ENCODE measurements around the gene PHF21B.

Gene PHF21B

DNA sequence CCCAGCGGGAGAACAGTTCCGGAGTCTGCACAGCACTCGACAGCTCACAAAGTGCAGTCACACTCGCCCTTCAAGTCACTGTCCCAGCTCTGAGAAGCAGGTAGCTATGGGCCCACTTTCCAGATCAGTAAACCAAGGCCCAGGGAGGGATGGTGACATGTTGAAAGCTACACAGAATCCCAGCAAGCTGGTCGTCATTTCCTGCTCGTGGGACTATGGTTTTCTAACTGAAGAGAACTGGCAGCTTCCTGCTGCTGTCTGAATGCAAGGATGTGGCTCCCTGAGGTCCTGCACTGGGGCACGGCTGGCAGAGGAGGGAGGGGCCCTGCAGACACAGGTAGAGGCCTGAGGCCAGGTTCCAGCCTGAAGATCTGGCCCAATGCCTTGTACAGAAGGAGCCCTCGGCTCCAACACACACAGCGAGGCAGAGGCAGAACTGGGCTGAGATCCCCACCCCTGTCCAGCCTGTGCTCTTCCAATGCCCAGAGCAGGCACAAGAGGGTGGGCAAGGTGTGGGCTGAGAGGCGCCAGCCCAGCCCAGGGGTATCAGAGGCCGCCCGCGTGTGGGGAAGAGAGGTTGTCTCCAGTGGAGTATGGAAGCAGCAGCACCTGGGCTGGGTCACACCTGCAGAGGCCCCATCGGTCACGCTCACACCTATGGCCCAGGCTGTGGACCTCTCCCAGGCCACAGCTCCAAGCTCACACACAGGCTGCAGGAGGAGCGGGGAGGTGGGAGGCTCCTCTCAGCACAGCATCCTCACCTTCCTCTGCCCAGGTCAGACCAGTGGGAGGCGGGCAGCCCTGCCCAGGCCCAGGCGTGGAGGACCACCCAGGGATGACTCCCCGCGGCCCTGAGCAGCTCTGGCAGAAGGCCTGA lies 119.2 kb downstream of the PHF21B start:
- Histone ChIP-seq H3K9me3 (ENCODE audit: control insufficient read depth, low read length) (no peaks in the 10 kb centered on the region), H2BK5ac (ENCODE audit: low read depth, low read length, poor library complexity, severe bottlenecking) (no peak overlapping the region), H2BK12ac (ENCODE audit: low read length in 2 of 2) (no peak overlapping the region), H3K79me1 (replicated peaks; ENCODE audit: low read length, poor library complexity, severe bottlenecking) (no peaks in the 10 kb centered on the region), H3K4me2 (ENCODE audit: low read length, poor library complexity, severe bottlenecking) (no peak overlapping the region), H3K14ac (ENCODE audit: low read length in 2 of 2) (no peak overlapping the region), H4K8ac (ENCODE audit: low read length) (no peak overlapping the region), H3K23ac (ENCODE audit: low read length in 2 of 2) (no peak overlapping the region), H3K4me3 (ENCODE audit: insufficient read depth in 1 of 2, low read depth in 1 of 2, low read length in 2 of 2) (no peak overlapping the region), H3K9ac (ENCODE audit: low read length) (no peak overlapping the region), H3K4me1 (ENCODE audit: control insufficient read depth, insufficient read depth, low read depth, low read length) (no peaks in the 10 kb centered on the region), H4K91ac (ENCODE audit: low read length) (no peak overlapping the region), H3K4ac (ENCODE audit: low read depth in 1 of 2, low read length in 2 of 2) (no peak overlapping the region), H3K27me3 (ENCODE audit: control insufficient read depth in 1 of 2, insufficient read depth in 1 of 2, low read length in 2 of 2) (peaks cover 16 to 20% of the 10 kb centered on the region in 2 experiments), H3K27ac (ENCODE audit: low read length, poor library complexity, severe bottlenecking) (no peak overlapping the region), H2BK120ac (ENCODE audit: low read depth, low read length) (no peak overlapping the region), H3K36me3 (ENCODE audit: control insufficient read depth in 1 of 2, insufficient read depth in 2 of 2, low read depth in 1 of 2, low read length in 2 of 2) (no peaks in the 10 kb centered on the region), H3K18ac (ENCODE audit: low read depth in 1 of 2, low read length in 2 of 2) (no peak overlapping the region), H2AFZ (ENCODE audit: low read depth, low read length) (no peak overlapping the region), H2AK5ac (ENCODE audit: low read length, severe bottlenecking) (no peak overlapping the region), H2BK15ac (ENCODE audit: low read depth, poor library complexity, severe bottlenecking) (no peak overlapping the region)
- DNase-seq: no peak
- WGBS: 86% methylated on average over 20 of the region's 20 CpGs

DNA sequence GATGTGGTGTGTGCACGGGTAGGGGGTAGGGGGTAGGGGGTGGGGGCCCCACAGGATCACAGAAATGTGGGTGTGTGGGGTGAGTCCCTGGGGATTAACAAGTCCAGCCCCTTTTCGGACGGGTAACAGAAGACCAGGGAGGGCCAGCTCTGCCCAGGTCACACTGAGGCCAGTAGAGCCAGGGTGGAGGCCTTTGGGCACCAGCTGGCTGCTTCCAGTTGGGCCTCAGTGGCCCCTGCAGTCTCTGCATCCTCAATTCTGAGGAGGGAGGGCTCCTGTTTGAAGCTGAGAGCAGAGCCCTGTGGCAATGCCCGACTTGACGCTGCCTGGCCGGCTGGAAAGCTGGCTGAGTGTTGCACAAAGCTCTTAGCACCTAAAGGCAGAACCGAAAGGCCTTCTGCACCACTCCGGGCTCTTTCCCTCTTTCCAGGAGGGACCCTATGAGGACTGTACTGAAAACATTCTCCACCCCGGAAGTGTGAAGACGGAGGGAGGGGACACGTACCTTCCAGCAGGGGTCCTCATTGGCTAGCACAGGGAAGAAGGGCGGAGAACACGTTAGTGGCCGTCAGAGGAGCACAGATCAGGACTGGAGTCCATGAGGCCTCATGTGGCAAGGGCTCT lies 120.4 kb downstream of the PHF21B start:
- no peak overlapping the region for H2AK5ac ChIP-seq (ENCODE audit: low read length, severe bottlenecking)
- no peaks in the 10 kb centered on the region for H3K79me1 ChIP-seq (replicated peaks; ENCODE audit: low read length, poor library complexity, severe bottlenecking)
- H2BK120ac ChIP-seq (ENCODE audit: low read depth, low read length): no peak overlapping the region
- H3K27ac ChIP-seq (ENCODE audit: low read length, poor library complexity, severe bottlenecking): no peak overlapping the region
- H3K9me3 ChIP-seq (ENCODE audit: control insufficient read depth, low read length): no peaks in the 10 kb centered on the region
- H2BK5ac ChIP-seq (ENCODE audit: low read depth, low read length, poor library complexity, severe bottlenecking): no peak overlapping the region
- H3K23ac ChIP-seq (ENCODE audit: low read length in 2 of 2): no peak overlapping the region
- no peak overlapping the region for H4K91ac ChIP-seq (ENCODE audit: low read length)
- H2BK15ac ChIP-seq (ENCODE audit: low read depth, poor library complexity, severe bottlenecking): no peak overlapping the region
- no peak overlapping the region for H3K4me3 ChIP-seq (ENCODE audit: insufficient read depth in 1 of 2, low read depth in 1 of 2, low read length in 2 of 2)
- no peak overlapping the region for H2BK12ac ChIP-seq (ENCODE audit: low read length in 2 of 2)
- DNase-seq: no peak
- H3K4me2 ChIP-seq (ENCODE audit: low read length, poor library complexity, severe bottlenecking): no peak overlapping the region
- H3K18ac ChIP-seq (ENCODE audit: low read depth in 1 of 2, low read length in 2 of 2): no peak overlapping the region
- H3K4me1 ChIP-seq (ENCODE audit: control insufficient read depth, insufficient read depth, low read depth, low read length): no peaks in the 10 kb centered on the region
- H3K27me3 ChIP-seq (ENCODE audit: control insufficient read depth in 1 of 2, insufficient read depth in 1 of 2, low read length in 2 of 2): peaks cover 14 to 20% of the 10 kb centered on the region in 2 experiments
- WGBS: 80% methylated on average over 14 of the region's 14 CpGs
- no peak overlapping the region for H4K8ac ChIP-seq (ENCODE audit: low read length)
- H3K36me3 ChIP-seq (ENCODE audit: control insufficient read depth in 1 of 2, insufficient read depth in 2 of 2, low read depth in 1 of 2, low read length in 2 of 2): no peaks in the 10 kb centered on the region
- H3K4ac ChIP-seq (ENCODE audit: low read depth in 1 of 2, low read length in 2 of 2): no peak overlapping the region
- H3K9ac ChIP-seq (ENCODE audit: low read length): no peak overlapping the region
- H2AFZ ChIP-seq (ENCODE audit: low read depth, low read length): no peak overlapping the region
- H3K14ac ChIP-seq (ENCODE audit: low read length in 2 of 2): no peak overlapping the region

DNA sequence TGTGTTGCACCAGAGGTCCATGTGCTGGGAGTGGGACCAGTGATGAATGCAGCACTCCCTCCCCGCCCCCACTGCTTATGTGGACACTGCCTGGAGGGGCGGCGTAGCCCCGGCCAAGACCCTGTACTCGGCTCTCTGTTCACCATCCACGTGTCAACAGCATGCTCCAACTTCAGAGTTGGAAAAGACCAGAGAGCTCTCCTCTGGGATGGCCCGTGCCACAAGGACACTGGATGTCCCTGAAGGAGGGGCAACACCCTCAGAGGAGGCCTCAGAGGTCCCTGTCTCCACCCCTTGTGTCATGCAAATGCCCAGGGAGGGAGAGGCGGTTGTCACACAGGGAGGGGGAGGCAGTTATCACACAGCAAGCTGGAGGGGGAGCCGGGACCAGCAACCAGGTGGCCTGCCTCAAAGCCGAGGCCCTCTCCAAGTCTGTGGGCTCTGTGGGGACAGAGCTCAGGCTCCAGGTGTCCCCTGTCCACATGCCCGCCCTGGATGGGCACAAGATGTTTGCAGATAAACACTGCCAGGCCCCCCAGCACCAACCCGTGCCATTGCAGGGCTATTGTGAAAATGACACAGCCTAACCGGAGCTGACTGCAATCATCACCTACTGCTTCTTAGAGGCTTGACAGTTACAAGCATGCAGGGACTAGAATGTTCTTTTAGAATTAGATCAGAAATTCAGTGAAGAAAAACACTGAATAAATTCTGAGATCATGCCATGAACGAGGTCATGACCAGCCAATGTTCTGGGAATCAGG lies 121.1 kb downstream of the PHF21B start:
- H2BK120ac ChIP-seq (ENCODE audit: low read depth, low read length): no peak overlapping the region
- no peak overlapping the region for H4K91ac ChIP-seq (ENCODE audit: low read length)
- H2AFZ ChIP-seq (ENCODE audit: low read depth, low read length): no peak overlapping the region
- H3K4me1 ChIP-seq (ENCODE audit: control insufficient read depth, insufficient read depth, low read depth, low read length): no peaks in the 10 kb centered on the region
- no peak overlapping the region for H2BK15ac ChIP-seq (ENCODE audit: low read depth, poor library complexity, severe bottlenecking)
- no peak overlapping the region for H3K14ac ChIP-seq (ENCODE audit: low read length in 2 of 2)
- H2BK5ac ChIP-seq (ENCODE audit: low read depth, low read length, poor library complexity, severe bottlenecking): no peak overlapping the region
- no peak overlapping the region for H3K23ac ChIP-seq (ENCODE audit: low read length in 2 of 2)
- no peaks in the 10 kb centered on the region for H3K9me3 ChIP-seq (ENCODE audit: control insufficient read depth, low read length)
- no peak overlapping the region for H3K4me2 ChIP-seq (ENCODE audit: low read length, poor library complexity, severe bottlenecking)
- H3K36me3 ChIP-seq (ENCODE audit: control insufficient read depth in 1 of 2, insufficient read depth in 2 of 2, low read depth in 1 of 2, low read length in 2 of 2): no peaks in the 10 kb centered on the region
- no peak overlapping the region for H2BK12ac ChIP-seq (ENCODE audit: low read length in 2 of 2)
- no peak for DNase-seq
- H3K4ac ChIP-seq (ENCODE audit: low read depth in 1 of 2, low read length in 2 of 2): no peak overlapping the region
- H3K9ac ChIP-seq (ENCODE audit: low read length): no peak overlapping the region
- no peak overlapping the region for H2AK5ac ChIP-seq (ENCODE audit: low read length, severe bottlenecking)
- H3K27me3 ChIP-seq (ENCODE audit: control insufficient read depth in 1 of 2, insufficient read depth in 1 of 2, low read length in 2 of 2): peaks cover 12 to 17% of the 10 kb centered on the region in 2 experiments
- no peak overlapping the region for H3K18ac ChIP-seq (ENCODE audit: low read depth in 1 of 2, low read length in 2 of 2)
- H3K79me1 ChIP-seq (replicated peaks; ENCODE audit: low read length, poor library complexity, severe bottlenecking): no peaks in the 10 kb centered on the region
- no peak overlapping the region for H4K8ac ChIP-seq (ENCODE audit: low read length)
- H3K27ac ChIP-seq (ENCODE audit: low read length, poor library complexity, severe bottlenecking): no peak overlapping the region
- 78% methylated on average over 14 of the region's 14 CpGs for WGBS
- H3K4me3 ChIP-seq (ENCODE audit: insufficient read depth in 1 of 2, low read depth in 1 of 2, low read length in 2 of 2): no peak overlapping the region

DNA sequence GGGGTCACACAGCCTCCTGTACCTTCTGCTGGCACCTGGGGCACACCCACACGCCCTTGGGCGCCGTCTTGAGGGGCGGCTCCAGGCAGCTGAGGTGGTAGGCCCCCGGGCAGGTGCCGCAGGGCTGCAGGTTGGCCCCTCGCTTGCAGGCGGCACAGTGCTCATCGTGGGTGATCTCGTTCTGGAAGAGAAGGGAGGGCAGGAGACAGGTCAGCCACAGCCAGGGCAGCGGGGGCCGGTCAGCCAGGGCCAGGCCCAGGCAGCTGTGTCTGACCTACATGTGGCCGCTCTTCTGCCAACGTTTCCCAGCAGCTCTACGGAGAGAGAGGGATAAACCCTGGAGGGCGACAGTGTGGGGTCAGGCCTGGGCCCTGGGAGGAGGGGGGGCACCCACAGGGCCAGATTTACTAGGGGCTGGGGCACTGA lies 121.9 kb downstream of the PHF21B start:
- no peak overlapping the region for H4K91ac ChIP-seq (ENCODE audit: low read length)
- DNase-seq: no peak
- no peaks in the 10 kb centered on the region for H3K79me1 ChIP-seq (replicated peaks; ENCODE audit: low read length, poor library complexity, severe bottlenecking)
- no peak overlapping the region for H3K4ac ChIP-seq (ENCODE audit: low read depth in 1 of 2, low read length in 2 of 2)
- no peak overlapping the region for H3K23ac ChIP-seq (ENCODE audit: low read length in 2 of 2)
- no peak overlapping the region for H2BK5ac ChIP-seq (ENCODE audit: low read depth, low read length, poor library complexity, severe bottlenecking)
- no peak overlapping the region for H2BK15ac ChIP-seq (ENCODE audit: low read depth, poor library complexity, severe bottlenecking)
- H2BK12ac ChIP-seq (ENCODE audit: low read length in 2 of 2): no peak overlapping the region
- no peak overlapping the region for H2AFZ ChIP-seq (ENCODE audit: low read depth, low read length)
- H3K27me3 ChIP-seq (ENCODE audit: control insufficient read depth in 1 of 2, insufficient read depth in 1 of 2, low read length in 2 of 2): peaks cover 10 to 12% of the 10 kb centered on the region in 2 experiments
- H3K18ac ChIP-seq (ENCODE audit: low read depth in 1 of 2, low read length in 2 of 2): no peak overlapping the region
- no peak overlapping the region for H3K4me2 ChIP-seq (ENCODE audit: low read length, poor library complexity, severe bottlenecking)
- H2BK120ac ChIP-seq (ENCODE audit: low read depth, low read length): no peak overlapping the region
- H3K4me1 ChIP-seq (ENCODE audit: control insufficient read depth, insufficient read depth, low read depth, low read length): no peaks in the 10 kb centered on the region
- H3K14ac ChIP-seq (ENCODE audit: low read length in 2 of 2): no peak overlapping the region
- H4K8ac ChIP-seq (ENCODE audit: low read length): no peak overlapping the region
- no peak overlapping the region for H3K9ac ChIP-seq (ENCODE audit: low read length)
- H3K4me3 ChIP-seq (ENCODE audit: insufficient read depth in 1 of 2, low read depth in 1 of 2, low read length in 2 of 2): no peak overlapping the region
- 89% methylated on average over 16 of the region's 16 CpGs for WGBS
- H3K27ac ChIP-seq (ENCODE audit: low read length, poor library complexity, severe bottlenecking): no peak overlapping the region
- no peak overlapping the region for H2AK5ac ChIP-seq (ENCODE audit: low read length, severe bottlenecking)
- H3K36me3 ChIP-seq (ENCODE audit: control insufficient read depth in 1 of 2, insufficient read depth in 2 of 2, low read depth in 1 of 2, low read length in 2 of 2): no peaks in the 10 kb centered on the region
- no peaks in the 10 kb centered on the region for H3K9me3 ChIP-seq (ENCODE audit: control insufficient read depth, low read length)

Measured in mesenchymal stem cell (in vitro differentiated cells and primary cell).